ENCODE data around the gene MC1R.

The MC1R gene

GRCh38 chr16:89895482-89896250, 23.0 kb upstream of the MC1R start:
- no peak for DNase-seq (ENCODE audit: low read depth, low spot score)

- no peak for DNase-seq (ENCODE audit: low read depth, low spot score)
Measured at GRCh38 chr16:89897204-89897603, 21.5 kb upstream of the MC1R start.

- DNase-seq (ENCODE audit: low read depth, low spot score): no peak
Measured at GRCh38 chr16:89898201-89898967, 20.3 kb upstream of the MC1R start.

- no peak for DNase-seq (ENCODE audit: low read depth, low spot score)
Measured at GRCh38 chr16:89899879-89900481, 18.7 kb upstream of the MC1R start.

GRCh38 chr16:89900885-89901284, 17.8 kb upstream of the MC1R start:
- no peak for DNase-seq (ENCODE audit: low read depth, low spot score)

- no peak for DNase-seq (ENCODE audit: low read depth, low spot score)
Measured at GRCh38 chr16:89902980-89903379, 15.7 kb upstream of the MC1R start.

GRCh38 chr16:89903908-89904515, 14.7 kb upstream of the MC1R start:
- no peak for DNase-seq (ENCODE audit: low read depth, low spot score)

GRCh38 chr16:89904606-89905510, 13.8 kb upstream of the MC1R start:
- DNase-seq (ENCODE audit: low read depth, low spot score): no peak

GRCh38 chr16:89905511-89906139, 13.0 kb upstream of the MC1R start:
- no peak for DNase-seq (ENCODE audit: low read depth, low spot score)

GRCh38 chr16:89906140-89907025, 12.3 kb upstream of the MC1R start:
- no peak for DNase-seq (ENCODE audit: low read depth, low spot score)

GRCh38 chr16:89907055-89907814, 11.4 kb upstream of the MC1R start:
- DNase-seq (ENCODE audit: low read depth, low spot score): no peak

GRCh38 chr16:89908236-89908635, 10.4 kb upstream of the MC1R start:
- DNase-seq (ENCODE audit: low read depth, low spot score): no peak

GRCh38 chr16:89909777-89910716, 8.6 kb upstream of the MC1R start:
- DNase-seq (ENCODE audit: low read depth, low spot score): peak; percentile 90

GRCh38 chr16:89910717-89911354, 7.8 kb upstream of the MC1R start:
- no peak for DNase-seq (ENCODE audit: low read depth, low spot score)

- DNase-seq (ENCODE audit: low read depth, low spot score): no peak
Measured at GRCh38 chr16:89911375-89911774, 7.3 kb upstream of the MC1R start.

GRCh38 chr16:89912143-89912542, 6.5 kb upstream of the MC1R start:
- no peak for DNase-seq (ENCODE audit: low read depth, low spot score)

GRCh38 chr16:89912627-89913026, 6.0 kb upstream of the MC1R start:
- no peak for DNase-seq (ENCODE audit: low read depth, low spot score)

Measured in astrocyte of the hippocampus (primary cell).